GM23248 (cell line): ENCODE data around the gene CATSPERD.

Experiments
- EZH2 ChIP-seq: fragments of 200-600 bp; sonication (generic); IDR thresholded peaks from 2 replicates; pipeline ENCODE4 v1.6.1; 2018; ENCODE audit warnings: antibody characterized with exemption, mild to moderate bottlenecking; ENCODE audit not compliant: insufficient read depth, poor library complexity, severe bottlenecking
- EZH2phosphoT487 ChIP-seq: fragments of 200-600 bp; sonication (generic); IDR thresholded peaks from 2 replicates; pipeline ENCODE4 v1.6.1; 2018; ENCODE audit warnings: antibody characterized with exemption, moderate library complexity, mild to moderate bottlenecking, low read depth; ENCODE audit not compliant: insufficient read depth

GRCh38 chr19:5694956-5695648 is 25.3 kb upstream of the CATSPERD start:
- no peak for TF ChIP-seq EZH2
- TF ChIP-seq EZH2phosphoT487: no peak
